Activated CD8-positive, alpha-beta memory T cell treated with anti-CD3 and anti-CD28 coated beads, Interleukin-2, amount 10 ng/mL, durations not matched to agents 7 days and 5 days (primary cell): ENCODE data around the gene PTPRN2. TPM values are rescaled to one million over a fixed set of nuclear protein-coding genes. Genes with fewer than 3 reads are reported as not detected.
A peak's percentile ranks its signal among the peaks of the same experiment; 100 is the strongest.

Experiments used
- ATAC-seq: fragments of 150-1000 bp; cut with Tn5 transposase; one replicate; pipeline ENCODE4 v1.10.0; 2021; ENCODE audit warnings: moderate library complexity
- CTCF ChIA-PET: fragments of 350-600 bp; sonication (Branson Sonifier 250); formaldehyde crosslinking; loops from one replicate; lab custom pipeline; 2021; ENCODE audit warnings: antibody characterized with exemption; lab: Charles Lee
- DNase-seq: peaks from one replicate; pipeline ENCODE4 v3.0.0-alpha.2; 2020
- H3K27ac Mint-ChIP-seq: one replicate; pipeline ENCODE4 v1.8.0; 2021; ENCODE audit warnings: mild to moderate bottlenecking, mixed read lengths
- H3K27me3 Mint-ChIP-seq: one replicate; pipeline ENCODE4 v1.8.0; 2021; ENCODE audit warnings: mixed read lengths
- H3K36me3 Mint-ChIP-seq: one replicate; pipeline ENCODE4 v1.8.0; 2021; ENCODE audit warnings: mild to moderate bottlenecking, mixed read lengths
- H3K4me1 Mint-ChIP-seq: one replicate; pipeline ENCODE4 v1.8.0; 2021; ENCODE audit warnings: mixed read lengths
- H3K4me3 Mint-ChIP-seq: one replicate; pipeline ENCODE4 v1.8.0; 2021; ENCODE audit warnings: mild to moderate bottlenecking, moderate library complexity, mixed read lengths
- H3K9me3 Mint-ChIP-seq: one replicate; pipeline ENCODE4 v1.8.0; 2022; ENCODE audit warnings: low read depth, mixed read lengths
- total RNA-seq, 2 experiments: library from RNA; stranded (reverse); gene quantifications; one replicate each; pipeline ENCODE4 v1.2.3, GENCODE V29; 2021

The PTPRN2 gene
- total RNA-seq, 2 experiments from 2014 or later = 3.2 to 5.7 TPM

DNA sequence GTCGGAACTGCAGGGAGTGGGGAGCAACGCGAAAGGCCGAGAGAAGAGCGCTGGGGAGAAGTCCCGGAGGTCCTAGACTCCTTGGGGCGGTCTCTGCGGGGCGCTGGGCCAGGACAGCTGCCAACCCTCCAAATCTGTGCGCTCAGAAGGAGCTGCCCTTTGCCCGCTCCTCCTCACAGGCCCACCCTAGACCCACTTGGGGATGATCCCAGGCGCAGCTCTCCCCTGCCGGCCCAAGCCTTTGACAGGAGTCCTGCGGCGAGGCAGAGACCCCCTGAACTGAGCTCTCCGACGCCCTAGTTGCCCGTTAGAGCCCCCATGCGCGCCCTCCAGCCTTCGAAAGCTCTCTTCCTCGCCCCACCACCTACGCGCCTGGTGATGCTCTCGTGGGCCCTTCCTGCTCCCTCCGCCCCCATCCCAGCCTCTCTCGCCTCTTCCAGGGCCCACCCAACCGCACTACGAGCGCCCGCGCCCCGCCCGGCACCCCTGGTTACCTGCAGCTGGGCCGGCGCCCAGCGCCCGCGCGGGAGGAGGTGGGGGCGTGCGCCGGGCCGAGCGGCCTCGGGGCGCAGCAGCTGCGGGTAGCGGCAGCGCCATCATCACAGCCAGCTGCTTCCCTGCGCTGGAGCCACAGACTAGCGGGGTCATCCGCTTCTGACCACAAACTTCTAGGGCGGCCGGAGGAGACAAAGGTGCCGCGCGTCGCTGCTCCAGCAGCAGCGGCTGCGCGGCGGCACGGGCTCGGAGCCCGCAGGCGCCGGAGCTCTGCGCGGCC, 897.4 kb downstream of the PTPRN2 start:
- Mint-ChIP-seq H3K36me3 (no peaks in the 10 kb centered on the region), H3K27me3 (peaks cover 66% of the 10 kb centered on the region), H3K4me1 (peaks cover 6% of the 10 kb centered on the region), H3K4me3 (peak overlapping the region; percentile 22), H3K9me3 (no peaks in the 10 kb centered on the region), H3K27ac (no peak overlapping the region)
- CTCF ChIA-PET = interaction anchor here (1.6 kb wide), 1 partner anchor 258 kb away, joined by 4 read pairs; no protein-coding TSS in a partner anchor
- ATAC-seq (peak; percentile 9), DNase-seq (no peak)

DNA sequence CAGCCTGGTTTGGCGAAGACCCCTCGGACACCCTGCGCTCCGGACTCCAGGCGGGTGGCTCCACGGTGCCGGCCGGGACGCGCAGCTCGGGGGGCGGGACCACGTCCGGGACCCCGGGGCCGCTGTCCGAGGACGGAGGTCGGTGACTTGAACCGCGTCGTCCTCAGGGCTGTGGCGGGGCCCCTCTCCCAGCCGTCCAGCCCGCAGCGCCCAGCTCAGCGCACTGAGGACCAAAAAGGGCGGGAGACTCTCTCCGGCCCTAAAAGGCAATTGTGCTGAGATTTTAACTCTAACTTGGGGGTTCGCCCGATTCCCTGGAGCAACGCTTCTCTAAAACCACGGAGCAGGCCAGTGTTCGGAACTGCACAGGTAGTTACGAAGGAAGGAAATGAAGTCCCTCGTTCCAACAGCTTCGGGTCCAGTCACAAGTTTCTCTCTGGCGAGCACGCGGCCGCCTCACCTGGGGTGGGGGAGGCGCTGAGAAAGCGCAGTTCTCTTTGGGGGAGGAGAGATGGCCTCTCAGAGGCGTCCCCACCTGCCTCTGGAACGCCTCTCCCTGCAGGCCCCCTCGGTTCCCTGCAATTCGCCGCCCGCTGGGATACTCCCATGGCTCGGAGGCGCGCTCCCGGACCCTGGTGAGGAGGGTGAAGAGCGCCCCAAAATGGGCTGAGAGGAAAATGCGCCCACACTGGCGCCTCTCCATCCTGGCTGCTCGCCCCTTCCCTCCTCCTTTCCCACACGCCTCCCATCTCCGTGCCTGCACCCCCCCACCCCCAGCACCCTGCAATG, 898.2 kb downstream of the PTPRN2 start:
- Mint-ChIP-seq H3K4me1 (peaks cover 6% of the 10 kb centered on the region), H3K4me3 (no peak overlapping the region), H3K27me3 (peaks cover 65% of the 10 kb centered on the region), H3K9me3 (no peaks in the 10 kb centered on the region), H3K27ac (peak overlapping the region; percentile 43), H3K36me3 (no peaks in the 10 kb centered on the region)
- ATAC-seq = no peak
- DNase-seq = no peak
- CTCF ChIA-PET = interaction anchor here (1.6 kb wide), 1 partner anchor 257 kb away, joined by 4 read pairs; no protein-coding TSS in a partner anchor

DNA sequence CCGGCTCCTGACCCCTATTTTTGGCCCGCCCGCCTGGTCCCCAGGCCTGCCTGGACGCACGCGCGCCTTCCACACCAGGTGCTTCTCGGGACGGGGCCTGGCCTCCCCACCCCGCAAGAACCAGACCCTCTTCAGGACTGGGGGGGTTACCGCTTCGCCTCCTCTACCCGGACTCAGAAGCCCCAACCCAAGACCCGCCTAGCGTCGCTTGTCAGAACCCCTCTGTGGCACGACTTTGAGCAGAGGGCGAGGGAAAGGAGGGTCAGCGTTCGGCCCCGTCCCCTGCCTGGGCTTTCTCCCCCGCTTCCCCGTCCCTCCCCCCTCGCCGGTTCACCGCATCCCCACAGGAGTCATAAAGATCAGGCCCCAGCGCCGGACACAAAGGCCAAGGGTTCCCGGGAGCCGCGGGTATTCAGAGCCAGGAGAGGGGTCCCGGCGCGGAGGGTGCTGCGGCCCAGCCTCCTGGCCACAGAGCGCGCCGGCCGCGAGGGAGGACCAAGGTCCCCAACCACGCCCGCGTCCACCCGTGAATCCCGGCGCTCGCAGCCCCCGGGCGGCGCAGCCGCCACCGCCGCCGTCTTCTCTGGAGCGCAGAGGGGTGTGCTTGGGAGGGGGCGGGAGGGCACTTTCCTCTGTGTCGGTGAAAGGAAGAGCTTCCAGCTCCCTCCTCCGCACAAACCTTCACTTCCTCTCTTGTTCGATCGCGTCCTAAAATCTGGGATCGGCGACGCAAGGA, 898.9 kb downstream of the PTPRN2 start:
- CTCF ChIA-PET = no interaction called here
- ATAC-seq (no peak), DNase-seq (no peak)
- Mint-ChIP-seq H3K9me3 (no peaks in the 10 kb centered on the region), H3K36me3 (no peaks in the 10 kb centered on the region), H3K27ac (no peak overlapping the region), H3K4me1 (peaks cover 8% of the 10 kb centered on the region), H3K27me3 (peaks cover 63% of the 10 kb centered on the region), H3K4me3 (no peak overlapping the region)

DNA sequence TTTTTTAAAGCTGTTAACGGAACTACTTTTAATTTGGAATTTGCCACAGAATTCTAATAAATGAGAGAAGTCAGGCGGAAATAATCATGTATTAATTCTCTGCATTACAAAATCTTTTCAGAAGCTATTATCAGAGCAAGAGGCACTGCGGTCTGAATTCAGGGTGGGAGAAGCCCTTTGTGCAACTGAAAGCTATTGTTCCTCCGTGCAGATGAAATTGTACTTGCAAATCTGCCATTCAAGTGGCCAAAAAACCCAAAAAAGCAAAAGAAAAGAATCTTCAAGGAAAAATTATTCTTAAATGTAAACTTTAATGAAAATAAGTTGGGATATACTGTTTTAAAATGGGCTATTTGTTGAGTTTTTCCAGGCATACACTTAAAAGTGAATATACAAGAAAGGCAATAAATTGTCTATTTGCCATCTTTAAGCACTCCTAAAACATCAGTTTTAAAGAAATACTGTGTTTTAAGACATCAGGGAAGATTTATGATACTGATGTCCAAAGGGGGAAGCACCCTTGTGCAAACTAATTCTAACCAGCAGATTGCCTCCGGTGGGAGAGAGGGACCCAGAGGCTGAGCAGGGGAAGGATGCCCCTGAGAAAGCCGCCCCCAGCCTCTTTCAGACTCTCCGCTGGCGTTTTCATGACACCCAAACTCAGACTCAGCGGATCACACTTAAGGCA, 899.6 kb downstream of the PTPRN2 start:
- no peak overlapping the region for H3K4me3 Mint-ChIP-seq
- ATAC-seq (no peak), DNase-seq (no peak)
- H3K9me3 Mint-ChIP-seq = no peaks in the 10 kb centered on the region
- H3K27ac Mint-ChIP-seq = no peak overlapping the region
- CTCF ChIA-PET = no interaction called here
- peaks cover 69% of the 10 kb centered on the region for H3K27me3 Mint-ChIP-seq
- H3K4me1 Mint-ChIP-seq = peaks cover 10% of the 10 kb centered on the region
- H3K36me3 Mint-ChIP-seq = no peaks in the 10 kb centered on the region

DNA sequence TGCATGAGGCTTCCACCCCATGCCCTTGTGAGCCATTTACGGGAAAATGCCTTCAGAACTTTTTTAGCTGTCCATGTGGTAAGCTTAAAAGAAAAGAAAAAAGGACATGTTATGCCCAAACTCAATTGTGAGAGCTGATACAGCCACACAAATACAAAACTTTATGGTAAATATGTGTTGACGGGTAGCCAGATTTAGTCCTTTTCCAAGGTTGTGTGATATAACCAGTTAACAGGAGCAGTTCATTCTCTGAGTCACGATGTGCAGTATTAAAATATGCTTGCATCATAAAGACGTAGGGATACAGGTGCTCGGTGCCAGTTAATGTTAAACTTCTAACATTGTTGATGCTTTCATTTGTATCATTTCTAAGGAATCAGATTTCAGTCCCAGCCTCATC, 900.5 kb downstream of the PTPRN2 start:
- ATAC-seq (no peak), DNase-seq (no peak)
- Mint-ChIP-seq H3K4me1 (peaks cover 10% of the 10 kb centered on the region), H3K9me3 (no peaks in the 10 kb centered on the region), H3K4me3 (no peak overlapping the region), H3K36me3 (no peaks in the 10 kb centered on the region), H3K27ac (no peak overlapping the region), H3K27me3 (peaks cover 73% of the 10 kb centered on the region)
- CTCF ChIA-PET = no interaction called here

DNA sequence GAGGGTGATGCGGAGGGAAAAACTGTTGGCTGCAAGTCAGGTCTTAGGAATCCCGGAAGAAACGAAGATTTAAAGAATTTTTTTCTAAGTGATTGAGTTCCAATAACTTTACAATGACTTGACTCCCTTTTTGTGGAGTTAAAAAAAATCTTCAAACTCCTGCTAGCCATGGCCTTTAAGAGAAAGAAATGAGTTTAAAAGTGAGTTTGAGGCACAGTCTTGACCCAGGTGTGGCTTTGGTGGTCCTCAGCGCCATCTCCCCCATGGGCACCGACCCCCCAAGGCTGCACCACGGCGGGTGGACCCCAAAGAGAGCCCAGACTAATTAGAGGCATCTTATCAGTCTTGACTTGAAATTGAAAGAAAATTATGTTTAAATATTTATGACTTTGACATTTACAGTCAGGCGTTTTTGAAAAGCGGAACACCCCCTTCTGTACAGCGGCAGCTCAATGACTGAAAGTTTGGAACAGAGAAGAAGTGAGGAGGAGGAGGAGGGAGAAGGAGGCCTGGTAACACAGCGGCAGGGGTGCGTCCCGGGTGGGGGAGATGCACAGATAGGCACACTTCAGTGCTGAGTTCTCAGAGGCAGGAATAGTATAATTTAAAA, 901.2 kb downstream of the PTPRN2 start:
- CTCF ChIA-PET = no interaction called here
- no peaks in the 10 kb centered on the region for H3K9me3 Mint-ChIP-seq
- peaks cover 9% of the 10 kb centered on the region for H3K4me1 Mint-ChIP-seq
- no peak overlapping the region for H3K27ac Mint-ChIP-seq
- ATAC-seq (no peak), DNase-seq (no peak)
- H3K4me3 Mint-ChIP-seq = no peak overlapping the region
- no peaks in the 10 kb centered on the region for H3K36me3 Mint-ChIP-seq
- H3K27me3 Mint-ChIP-seq = peaks cover 77% of the 10 kb centered on the region

DNA sequence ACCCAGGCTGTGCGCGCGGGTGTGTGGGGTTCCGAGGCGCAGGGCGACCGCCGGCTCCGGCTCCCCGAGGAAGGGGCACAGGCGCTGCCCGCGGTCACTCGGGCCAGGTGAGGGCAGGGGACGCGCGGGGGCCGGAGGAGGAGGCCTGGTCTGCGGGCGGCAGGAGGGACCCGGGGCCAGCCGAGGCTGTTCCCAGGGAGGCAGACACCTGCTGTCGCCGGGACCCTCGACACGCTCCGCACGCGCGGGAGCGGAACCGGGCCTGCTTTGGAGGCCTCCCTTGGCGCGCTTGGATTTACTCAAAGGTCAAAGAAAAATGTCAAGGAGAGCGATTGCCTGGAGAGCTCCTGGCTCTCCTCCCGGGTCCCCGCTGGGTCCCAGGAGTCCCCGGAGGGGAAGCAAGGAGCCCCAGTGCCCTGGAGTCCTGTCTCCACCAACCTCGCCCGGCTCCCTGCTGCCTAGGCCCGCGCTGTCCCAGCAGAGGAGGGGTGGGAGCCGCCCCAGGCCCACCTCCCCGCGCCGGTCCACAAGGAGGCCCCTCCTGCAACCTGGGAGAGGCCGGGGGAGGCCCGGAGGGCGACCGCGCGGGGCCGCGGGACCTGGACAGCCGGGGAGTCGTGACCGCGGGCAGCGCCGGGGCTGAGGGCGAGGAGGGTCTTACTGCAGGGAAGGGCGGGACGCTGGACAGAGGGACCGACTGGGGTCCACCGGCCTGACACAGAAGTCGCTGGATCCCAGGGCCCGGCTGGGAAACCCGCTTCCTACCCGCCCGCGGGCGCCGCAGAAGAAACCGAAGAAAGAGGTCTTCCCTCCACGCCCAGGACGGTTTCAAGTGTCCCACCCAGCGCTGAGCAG, 902.0 kb downstream of the PTPRN2 start:
- no peaks in the 10 kb centered on the region for H3K36me3 Mint-ChIP-seq
- H3K4me1 Mint-ChIP-seq = peaks cover 6% of the 10 kb centered on the region
- DNase-seq (no peak), ATAC-seq (no peak)
- peaks cover 80% of the 10 kb centered on the region for H3K27me3 Mint-ChIP-seq
- CTCF ChIA-PET = no interaction called here
- H3K4me3 Mint-ChIP-seq = no peak overlapping the region
- no peaks in the 10 kb centered on the region for H3K9me3 Mint-ChIP-seq
- H3K27ac Mint-ChIP-seq = no peak overlapping the region

DNA sequence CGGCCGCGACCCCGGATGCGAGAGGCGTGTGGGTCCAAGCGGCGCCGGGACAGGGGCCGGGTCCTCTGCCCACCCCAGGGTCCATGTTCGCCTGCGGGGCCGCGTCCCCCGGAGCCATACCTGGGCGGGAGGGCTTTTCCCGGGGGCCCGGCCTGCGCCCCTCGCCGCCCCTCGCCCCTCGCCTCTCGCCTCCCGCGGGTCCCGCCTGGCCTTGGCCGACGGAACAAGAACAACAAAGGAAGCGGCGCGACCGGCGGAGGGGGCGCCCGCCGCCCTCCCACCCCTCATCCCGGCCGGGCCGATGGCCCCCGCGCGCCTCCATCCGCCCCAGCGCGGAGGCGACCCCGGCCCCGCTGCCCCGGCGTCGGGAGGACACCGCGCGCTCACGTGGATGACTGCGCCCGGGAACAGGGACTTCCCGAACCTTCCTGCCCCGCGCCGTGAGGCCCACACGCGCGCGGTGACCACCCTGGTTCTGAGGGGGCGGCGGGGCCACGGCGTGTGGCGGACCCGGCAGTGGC, 902.7 kb downstream of the PTPRN2 start:
- DNase-seq = no peak
- Mint-ChIP-seq H3K4me3 (no peak overlapping the region), H3K27ac (no peak overlapping the region), H3K9me3 (no peaks in the 10 kb centered on the region), H3K36me3 (no peaks in the 10 kb centered on the region), H3K27me3 (peaks cover 83% of the 10 kb centered on the region), H3K4me1 (peaks cover 6% of the 10 kb centered on the region)
- no peak for ATAC-seq
- CTCF ChIA-PET = no interaction called here

DNA sequence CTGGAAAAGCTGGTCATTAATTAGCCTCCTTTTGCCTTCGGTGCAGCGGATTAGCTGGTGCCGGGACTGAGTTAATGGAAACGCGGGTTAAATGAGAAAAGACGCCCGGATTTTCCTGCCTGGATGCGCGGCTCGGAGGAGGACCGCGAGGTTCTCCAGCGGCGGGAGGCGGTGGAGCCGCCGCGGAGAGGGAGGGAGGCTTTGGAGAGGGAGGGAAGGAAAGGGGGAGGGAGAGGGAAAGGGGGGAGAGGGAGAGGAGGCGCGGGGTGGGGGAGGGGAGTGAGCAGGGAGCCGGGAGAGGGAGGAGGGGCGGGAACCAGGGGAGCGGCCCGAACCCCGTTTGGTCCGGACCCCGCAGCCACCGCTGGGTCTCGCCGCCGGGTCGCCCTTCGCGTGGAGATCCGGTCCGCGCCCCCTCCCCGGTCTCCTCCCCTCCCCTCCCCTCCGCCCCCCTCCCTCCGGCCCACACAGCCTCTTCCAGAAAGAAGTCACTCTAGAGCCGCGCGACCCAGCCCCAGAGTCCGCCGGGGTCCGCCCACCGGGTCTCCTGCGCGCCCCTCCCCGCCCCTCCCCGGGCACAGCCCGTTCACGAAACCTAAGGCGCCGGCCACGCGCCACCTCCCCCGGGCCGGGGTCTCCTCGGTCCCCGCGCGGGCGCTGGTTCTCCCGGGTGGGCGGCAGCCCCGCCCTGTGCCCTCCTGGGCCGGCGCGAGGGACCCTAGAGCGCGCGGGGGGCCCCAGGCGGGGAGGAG, 903.3 kb downstream of the PTPRN2 start:
- no peaks in the 10 kb centered on the region for H3K9me3 Mint-ChIP-seq
- CTCF ChIA-PET = no interaction called here
- no peak for DNase-seq
- peak overlapping the region; percentile 51 for H3K27ac Mint-ChIP-seq
- H3K36me3 Mint-ChIP-seq = no peaks in the 10 kb centered on the region
- no peak overlapping the region for H3K4me3 Mint-ChIP-seq
- peaks cover 83% of the 10 kb centered on the region for H3K27me3 Mint-ChIP-seq
- H3K4me1 Mint-ChIP-seq = peaks cover 4% of the 10 kb centered on the region
- no peak for ATAC-seq

DNA sequence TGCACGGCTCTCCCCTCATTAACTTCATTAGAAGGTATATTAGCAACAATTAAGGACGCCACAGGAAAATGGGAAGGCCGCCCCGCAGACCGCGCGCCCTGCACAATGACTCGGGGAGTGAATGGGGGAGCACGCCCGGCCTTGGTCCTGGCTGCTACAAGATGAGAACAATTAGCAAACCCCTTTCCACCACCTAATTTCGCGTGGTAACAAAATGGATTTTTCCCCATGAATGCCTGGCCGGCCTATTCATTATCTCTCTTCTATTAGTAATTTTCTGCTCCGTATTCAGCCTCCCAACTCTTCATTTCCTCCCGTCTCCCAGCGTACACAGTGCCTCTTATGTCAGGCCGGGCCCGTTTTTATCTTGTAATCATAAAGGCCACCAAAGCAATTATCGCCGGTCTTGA, 903.9 kb downstream of the PTPRN2 start:
- DNase-seq (no peak), ATAC-seq (no peak)
- Mint-ChIP-seq H3K4me3 (no peak overlapping the region), H3K27me3 (peaks cover 86% of the 10 kb centered on the region), H3K36me3 (no peaks in the 10 kb centered on the region), H3K4me1 (peaks cover 4% of the 10 kb centered on the region), H3K27ac (peak overlapping the region; percentile 51), H3K9me3 (no peaks in the 10 kb centered on the region)
- CTCF ChIA-PET = no interaction called here

DNA sequence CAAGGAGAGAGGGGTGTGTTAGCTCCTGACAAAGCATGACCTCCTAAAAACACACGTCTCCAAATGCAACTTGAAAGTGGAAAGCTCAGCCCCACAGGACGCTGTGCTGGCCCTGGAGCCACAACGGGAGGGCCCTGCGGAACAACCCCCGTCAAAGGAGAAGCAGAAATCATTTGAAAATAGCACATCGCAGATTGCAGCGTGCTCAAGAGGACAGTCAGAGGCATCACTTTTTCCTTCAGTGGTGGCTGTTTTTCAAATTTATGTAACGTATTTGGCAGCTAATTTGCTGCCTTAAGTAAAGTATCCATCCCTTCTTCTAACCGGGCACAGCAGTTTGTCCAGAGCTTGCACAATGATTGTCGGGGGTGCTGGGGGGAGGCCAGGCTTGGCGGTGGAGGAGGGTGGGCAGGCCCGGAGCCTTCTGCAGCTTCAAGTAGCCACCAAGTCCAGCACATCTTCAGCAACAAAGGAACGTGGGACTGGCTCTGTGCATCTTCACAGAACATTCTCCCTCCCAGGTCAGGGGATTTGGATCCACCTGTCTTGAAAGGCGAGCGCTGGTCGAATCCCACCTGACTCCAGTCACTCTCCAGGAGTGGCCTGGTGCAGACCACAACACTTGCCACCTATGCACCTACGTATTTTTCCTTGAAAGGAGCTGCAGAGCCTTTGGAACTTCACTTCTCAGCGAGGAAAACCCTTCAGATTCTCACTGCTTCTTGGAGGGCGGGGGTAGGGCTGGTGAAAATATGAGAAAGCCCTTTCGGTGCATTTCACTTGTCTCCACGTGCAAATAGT, 904.5 kb downstream of the PTPRN2 start:
- Mint-ChIP-seq H3K9me3 (no peaks in the 10 kb centered on the region), H3K27ac (peak overlapping the region; percentile 15), H3K36me3 (no peaks in the 10 kb centered on the region), H3K4me1 (peaks cover 4% of the 10 kb centered on the region), H3K27me3 (peaks cover 86% of the 10 kb centered on the region), H3K4me3 (no peak overlapping the region)
- CTCF ChIA-PET = no interaction called here
- ATAC-seq = no peak
- no peak for DNase-seq
